Transverse colon (tissue), 4 donors: ENCODE data around the gene MAZ.
"Not testable (repeated sequence)": the region's sequence is repeated elsewhere in the genome, so short reads cannot be mapped to it uniquely, and the experiment has no call there.

Source experiments
- CTCF ChIP-seq, 5 experiments: fragments of 200-600 bp in 3 of 5; fragments of 450-650 bp in 2 of 5; sonication (generic) in 3 of 5; IDR thresholded peaks; 1 replicate in 2 of 5; 2 replicates in 3 of 5; pipeline ENCODE4 v1.5.1; 2016 to 2017; ENCODE audit warnings: antibody characterized with exemption in 5 of 5, inconsistent platforms in 3 of 5, mild to moderate bottlenecking in 2 of 5, moderate library complexity in 1 of 5
- POLR2AphosphoS5 ChIP-seq, 3 donors: sonication (generic); formaldehyde crosslinking; IDR thresholded peaks; one replicate each; pipeline ENCODE4 v1.6.1; 2016; ENCODE audit warnings: antibody characterized with exemption in 3 of 3

GRCh38 chr16:29833219-29833618, 26.9 kb downstream of the MAZ start:
- TF ChIP-seq CTCF, POLR2AphosphoS5 (IDR thresholded peaks at IDR 0.05): not testable (repeated sequence)
